ENCODE measurements around the gene HOXB4.
A peak's percentile ranks its signal among the peaks of the same experiment; 100 is the strongest.
"Not testable (repeated sequence)": the region's sequence is repeated elsewhere in the genome, so short reads cannot be mapped to it uniquely, and the experiment has no call there.

HOXB4 gene

GRCh38 chr17:48546924-48547807 lies 31.0 kb downstream of the HOXB4 start:
- DNase-seq (ENCODE audit: low spot score), result peak; percentile 52

DNA sequence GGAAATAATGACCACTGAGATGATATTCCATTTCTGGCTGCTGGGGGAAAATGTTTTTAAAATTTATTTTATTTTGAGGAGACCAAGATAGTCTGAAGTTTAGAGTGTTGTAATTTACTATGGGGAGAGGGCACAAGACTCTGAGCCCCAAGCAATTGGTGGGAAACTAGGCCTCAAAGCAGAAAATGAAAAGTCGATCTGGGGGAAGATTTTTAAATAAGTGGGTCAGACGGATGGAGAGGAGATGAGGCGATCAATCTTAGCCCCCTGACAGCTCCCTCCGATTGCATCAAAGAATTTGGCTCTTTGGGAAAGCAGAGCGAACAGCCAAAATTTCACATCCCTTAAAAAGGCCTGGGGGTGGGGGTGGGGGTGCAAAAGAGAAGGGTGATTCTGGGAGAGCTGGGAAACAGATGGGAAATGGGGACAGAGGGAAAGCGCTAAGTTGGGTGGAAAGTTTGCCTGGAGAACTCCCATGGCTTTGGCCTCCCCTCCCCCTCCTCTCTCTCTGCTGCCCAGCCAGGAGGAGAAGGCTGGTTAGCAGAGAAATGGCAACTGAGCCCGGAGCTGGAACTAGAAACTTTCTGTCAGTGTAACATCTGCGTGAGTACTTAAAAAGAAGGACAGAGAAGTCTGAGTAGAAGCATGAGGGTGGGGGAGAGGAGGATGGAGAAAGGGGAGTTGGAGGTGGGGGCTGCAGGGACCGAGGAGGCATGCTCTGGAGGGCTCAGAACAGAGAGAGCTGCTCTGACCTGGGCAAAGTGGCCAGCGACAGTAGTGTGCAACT lies 31.8 kb downstream of the HOXB4 start:
- DNase-seq (ENCODE audit: low spot score), result no peak

GRCh38 chr17:48545539-48545938 lies 32.6 kb downstream of the HOXB4 start:
- no peak for DNase-seq (ENCODE audit: low spot score)

- DNase-seq (ENCODE audit: low spot score), result peak; percentile 58
Observed at GRCh38 chr17:48545022-48545375, 33.2 kb downstream of the HOXB4 start, which contains the start of gene HOXB2. TSS of gene HOXB2 (minus strand) at chr17:48545109. CDS start at chr17:48544911, 198 bp downstream.

GRCh38 chr17:48544349-48545021 lies 33.7 kb downstream of the HOXB4 start:
- peak; percentile 90 for DNase-seq (ENCODE audit: low spot score)

DNA sequence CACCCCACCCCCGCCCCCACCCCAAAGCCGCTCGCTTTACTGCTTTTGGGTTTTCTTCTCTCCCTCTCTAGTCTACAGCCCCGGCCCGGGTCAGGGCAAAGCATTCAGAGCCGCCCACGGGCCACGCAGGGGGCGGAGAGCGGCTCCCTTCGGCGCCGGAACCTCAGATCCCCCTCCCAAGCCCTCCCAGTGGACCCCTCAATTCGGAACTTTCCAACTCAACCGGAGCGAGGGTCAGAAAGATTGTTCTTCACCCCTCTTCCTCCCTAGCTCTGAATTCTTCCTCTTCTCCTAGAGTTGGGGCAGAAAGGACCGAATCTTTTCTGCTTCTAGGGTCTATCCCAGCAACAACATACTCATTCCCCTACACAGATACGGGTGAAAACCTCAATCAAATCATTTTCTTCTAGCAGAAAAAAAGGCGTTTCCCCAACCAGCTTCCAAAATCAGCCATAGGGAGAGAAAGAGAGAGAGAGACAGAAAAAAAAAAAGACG lies 34.2 kb downstream of the HOXB4 start:
- peak; percentile 55 for DNase-seq (ENCODE audit: low spot score)

GRCh38 chr17:48543107-48543853 lies 34.9 kb downstream of the HOXB4 start:
- no peak for DNase-seq (ENCODE audit: low spot score)

DNA sequence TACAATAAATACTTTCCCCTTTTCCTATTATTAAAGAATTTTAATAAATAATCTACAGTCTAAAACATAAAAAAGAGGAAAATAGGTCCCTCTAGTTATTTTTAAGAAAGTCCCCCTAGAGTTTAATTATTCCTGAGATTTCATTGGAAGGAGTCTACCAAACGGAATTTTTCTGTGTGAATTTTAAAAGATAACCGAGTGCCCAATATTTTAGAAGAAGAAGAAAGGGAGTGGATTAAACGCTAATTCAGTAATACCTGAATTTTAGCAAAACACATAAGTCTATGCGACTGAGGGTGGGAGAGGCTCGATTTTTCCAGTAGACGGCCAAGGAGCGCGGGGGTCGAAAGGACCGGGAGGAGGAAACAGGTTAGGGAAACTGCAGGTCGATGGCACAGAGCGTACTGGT lies 35.4 kb downstream of the HOXB4 start:
- no peak for DNase-seq (ENCODE audit: low spot score)

- DNase-seq (ENCODE audit: low spot score), result no peak
Observed at GRCh38 chr17:48542114-48542656, 36.0 kb downstream of the HOXB4 start.

- DNase-seq (ENCODE audit: low spot score), result peak; percentile 89
Observed at GRCh38 chr17:48541577-48542113, 36.5 kb downstream of the HOXB4 start.

- DNase-seq (ENCODE audit: low spot score), result no peak
Observed at GRCh38 chr17:48541036-48541576, 37.0 kb downstream of the HOXB4 start.

GRCh38 chr17:48540213-48540612 lies 37.9 kb downstream of the HOXB4 start:
- DNase-seq (ENCODE audit: low spot score), result no peak

- peak; percentile 80 for DNase-seq (ENCODE audit: low spot score)
Observed at GRCh38 chr17:48539177-48539576, 39.0 kb downstream of the HOXB4 start.

- no peak for DNase-seq (ENCODE audit: low spot score)
Observed at GRCh38 chr17:48537316-48537715, 40.8 kb downstream of the HOXB4 start.

DNA sequence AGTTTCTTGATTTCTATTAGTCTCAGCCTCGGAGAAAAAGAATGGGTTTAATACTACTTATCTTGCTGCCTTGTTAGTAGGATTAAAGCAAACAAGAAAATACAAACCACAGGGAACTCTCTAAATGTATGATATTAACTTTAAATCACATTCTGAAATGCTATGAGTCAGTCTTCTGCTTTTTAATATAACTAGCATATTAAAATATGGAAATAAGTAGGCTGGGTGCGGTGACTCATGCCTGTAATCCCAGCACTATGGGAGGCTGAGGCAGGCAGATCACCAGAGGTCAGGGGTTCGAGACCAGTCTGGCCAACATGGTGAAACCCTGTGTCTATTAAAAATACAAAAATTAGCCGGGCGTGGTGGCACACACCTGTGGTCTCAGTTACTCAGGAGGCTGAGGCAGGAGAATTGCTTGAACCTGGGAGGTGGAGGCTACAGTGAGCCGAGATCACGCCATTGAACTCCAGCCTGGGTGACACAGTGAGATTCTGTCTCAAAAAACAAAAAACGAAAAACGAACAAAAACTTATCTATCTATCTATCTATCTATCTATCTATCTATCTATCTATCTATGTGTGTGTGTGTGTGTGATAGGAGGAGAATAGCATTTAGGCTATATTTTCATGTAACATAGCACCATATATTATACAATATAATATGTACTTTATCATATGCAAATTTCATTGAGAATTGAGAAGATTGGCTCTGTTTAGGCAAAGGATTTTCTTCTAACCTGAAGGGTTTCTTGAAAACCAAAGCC lies 42.2 kb downstream of the HOXB4 start:
- DNase-seq (ENCODE audit: low spot score), result not testable (repeated sequence)

- DNase-seq (ENCODE audit: low spot score), result no peak
Observed at GRCh38 chr17:48532261-48532660, 45.9 kb downstream of the HOXB4 start.

GRCh38 chr17:48530887-48531272 lies 47.3 kb downstream of the HOXB4 start, which contains the start of gene HOXB1:
TSS of gene HOXB1 (minus strand) at chr17:48531011. CDS start at chr17:48530904, 107 bp downstream.
- no peak for DNase-seq (ENCODE audit: low spot score)

GRCh38 chr17:48530208-48530886 lies 47.8 kb downstream of the HOXB4 start:
- no peak for DNase-seq (ENCODE audit: low spot score)

GRCh38 chr17:48529683-48530009 lies 48.5 kb downstream of the HOXB4 start:
- no peak for DNase-seq (ENCODE audit: low spot score)

All from GM03348 (cell line).